ENCODE data around the gene NSUN2.
"Not testable (repeated sequence)": the region's sequence is repeated elsewhere in the genome, so short reads cannot be mapped to it uniquely, and the experiment has no call there.

The NSUN2 gene

GRCh38 chr5:6581559-6582426 lies 51.1 kb downstream of the NSUN2 start:
- DNase-seq = no peak

- DNase-seq = no peak
These were observed 51.8 kb downstream of the NSUN2 start for GRCh38 chr5:6581090-6581489.

GRCh38 chr5:6579535-6579934 lies 53.3 kb downstream of the NSUN2 start:
- DNase-seq = no peak

- DNase-seq = no peak
These were observed 54.0 kb downstream of the NSUN2 start for GRCh38 chr5:6578676-6579343.

- peak in 1 of 14 donors; percentile 52 for DNase-seq
These were observed 55.9 kb downstream of the NSUN2 start for GRCh38 chr5:6576861-6577501.

GRCh38 chr5:6574537-6575245 lies 58.2 kb downstream of the NSUN2 start:
- peak in 1 of 14 donors; percentile 18 for DNase-seq

GRCh38 chr5:6574111-6574510 lies 58.7 kb downstream of the NSUN2 start:
- no peak for DNase-seq

- no peak for DNase-seq
These were observed 59.2 kb downstream of the NSUN2 start for GRCh38 chr5:6573651-6574101.

- DNase-seq = no peak
These were observed 59.9 kb downstream of the NSUN2 start for GRCh38 chr5:6572825-6573380.

GRCh38 chr5:6572086-6572824 lies 60.6 kb downstream of the NSUN2 start:
- DNase-seq = no peak

GRCh38 chr5:6571607-6572006 lies 61.2 kb downstream of the NSUN2 start:
- DNase-seq = not testable (repeated sequence)

GRCh38 chr5:6570530-6570929 lies 62.3 kb downstream of the NSUN2 start:
- DNase-seq = no peak

GRCh38 chr5:6568889-6569288 lies 64.0 kb downstream of the NSUN2 start:
- no peak for DNase-seq

- DNase-seq = no peak
These were observed 64.5 kb downstream of the NSUN2 start for GRCh38 chr5:6568383-6568782.

- no peak for DNase-seq
These were observed 65.0 kb downstream of the NSUN2 start for GRCh38 chr5:6567835-6568234.

GRCh38 chr5:6567068-6567467 lies 65.8 kb downstream of the NSUN2 start:
- no peak for DNase-seq

GRCh38 chr5:6565492-6565891 lies 67.4 kb downstream of the NSUN2 start:
- DNase-seq = no peak

GRCh38 chr5:6557807-6558575 lies 74.9 kb downstream of the NSUN2 start:
- no peak for DNase-seq

- DNase-seq = no peak
These were observed 76.1 kb downstream of the NSUN2 start for GRCh38 chr5:6556802-6557102.

GRCh38 chr5:6556089-6556801 lies 76.6 kb downstream of the NSUN2 start:
- peak in 4 of 14 donors; percentile 6 to 54 (median 20) for DNase-seq

Data from C1 segment of cervical spinal cord (tissue), 14 donors.